Trophoblast cell (in vitro differentiated cells and primary cell): Measurements from ENCODE around the gene SLCO2A1.

ENCODE experiments used
- DNase-seq, 2 donors: peaks; one replicate each; pipeline ENCODE4 v3.0.0-alpha.2; 2016
- H2AFZ ChIP-seq: 2 replicates; pipeline ENCODE4 v1.6.1; 2013; ENCODE audit warnings: low read length, moderate library complexity, mild to moderate bottlenecking; ENCODE audit not compliant: insufficient read depth, poor library complexity
- H2AK5ac ChIP-seq: 2 replicates; pipeline ENCODE4 v1.6.1; 2013; ENCODE audit warnings: mild to moderate bottlenecking, low read length
- H2BK120ac ChIP-seq: 2 replicates; pipeline ENCODE4 v1.6.1; 2013; ENCODE audit warnings: low read length, mild to moderate bottlenecking, moderate library complexity; ENCODE audit not compliant: insufficient read depth, poor library complexity
- H2BK12ac ChIP-seq: 2 replicates; pipeline ENCODE4 v1.6.1; 2013; ENCODE audit warnings: mild to moderate bottlenecking, low read length, moderate library complexity
- H2BK5ac ChIP-seq: 2 replicates; pipeline ENCODE4 v1.6.1; 2013; ENCODE audit warnings: low read length, low read depth, moderate library complexity, mild to moderate bottlenecking; ENCODE audit not compliant: poor library complexity
- H3K14ac ChIP-seq: 2 replicates; pipeline ENCODE4 v1.6.1; 2013; ENCODE audit warnings: mild to moderate bottlenecking, low read length
- H3K18ac ChIP-seq: 2 replicates; pipeline ENCODE4 v1.6.1; 2013; ENCODE audit warnings: mild to moderate bottlenecking, low read length
- H3K23ac ChIP-seq: 2 replicates; pipeline ENCODE4 v1.6.1; 2013; ENCODE audit warnings: low read length
- H3K27ac ChIP-seq: 2 replicates; pipeline ENCODE4 v1.5.1; 2013; ENCODE audit warnings: low read depth, mild to moderate bottlenecking, inconsistent platforms, low read length, moderate library complexity
- H3K27me3 ChIP-seq: 2 replicates; pipeline ENCODE4 v1.6.1; 2013; ENCODE audit warnings: inconsistent platforms, mild to moderate bottlenecking, low read length, moderate library complexity; ENCODE audit not compliant: insufficient read depth
- H3K36me3 ChIP-seq, 2 experiments: 1 replicate in 1 of 2; 2 replicates in 1 of 2; pipeline ENCODE4 v1.6.1; 2013; ENCODE audit warnings: low read length in 2 of 2, mild to moderate bottlenecking in 2 of 2, moderate library complexity in 1 of 2; ENCODE audit not compliant: insufficient read depth in 2 of 2, control insufficient read depth in 1 of 2
- H3K4ac ChIP-seq: 2 replicates; pipeline ENCODE4 v1.6.1; 2013; ENCODE audit warnings: low read depth, mild to moderate bottlenecking, low read length, moderate library complexity
- H3K4me1 ChIP-seq, 2 experiments: 1 replicate in 1 of 2; 2 replicates in 1 of 2; pipeline ENCODE4 v1.6.1; 2013; ENCODE audit warnings: low read length in 2 of 2, mild to moderate bottlenecking in 2 of 2, moderate library complexity in 1 of 2; ENCODE audit not compliant: insufficient read depth in 2 of 2, control insufficient read depth in 1 of 2
- H3K4me2 ChIP-seq: 2 replicates; pipeline ENCODE4 v1.6.1; 2013; ENCODE audit warnings: inconsistent platforms, mild to moderate bottlenecking, low read length, moderate library complexity
- H3K4me3 ChIP-seq: 2 replicates; pipeline ENCODE4 v1.5.1; 2013; ENCODE audit warnings: mild to moderate bottlenecking, low read depth, low read length, inconsistent platforms
- H3K79me1 ChIP-seq: one replicate; pipeline ENCODE4 v1.6.1; 2013; ENCODE audit warnings: low read length
- H3K79me2 ChIP-seq: 2 replicates; pipeline ENCODE4 v1.6.1; 2013; ENCODE audit warnings: low read length, mild to moderate bottlenecking; ENCODE audit not compliant: control insufficient read depth, insufficient read depth, poor library complexity
- H3K9ac ChIP-seq: 2 replicates; pipeline ENCODE4 v1.6.1; 2013; ENCODE audit warnings: mild to moderate bottlenecking, low read length
- H3K9me3 ChIP-seq: 2 replicates; pipeline ENCODE4 v1.6.1; 2013; ENCODE audit warnings: low read depth, mild to moderate bottlenecking, control low read depth, inconsistent platforms, low read length; ENCODE audit not compliant: insufficient read depth
- H4K12ac ChIP-seq: 2 replicates; pipeline ENCODE4 v1.6.1; 2013; ENCODE audit warnings: low read depth, mild to moderate bottlenecking, low read length, moderate library complexity
- H4K8ac ChIP-seq: 2 replicates; pipeline ENCODE4 v1.6.1; 2013; ENCODE audit warnings: low read depth, mild to moderate bottlenecking, low read length, moderate library complexity
- H4K91ac ChIP-seq: one replicate; pipeline ENCODE4 v1.6.1; 2013; ENCODE audit warnings: low read depth, mild to moderate bottlenecking, low read length, moderate library complexity
- whole genome bisulfite sequencing: extraction: QIAGEN DNeasy Blood & Tissue Kit; methylation state at CpG from one replicate; pipeline ENCODE4 v1.1.7; 2013; ENCODE audit warnings: missing lambda C conversion rate; ENCODE audit not compliant: insufficient read length, insufficient coverage; ENCODE audit errors: extremely low coverage; 5-methylcytosine and 5-hydroxymethylcytosine counted together

The SLCO2A1 gene

DNA sequence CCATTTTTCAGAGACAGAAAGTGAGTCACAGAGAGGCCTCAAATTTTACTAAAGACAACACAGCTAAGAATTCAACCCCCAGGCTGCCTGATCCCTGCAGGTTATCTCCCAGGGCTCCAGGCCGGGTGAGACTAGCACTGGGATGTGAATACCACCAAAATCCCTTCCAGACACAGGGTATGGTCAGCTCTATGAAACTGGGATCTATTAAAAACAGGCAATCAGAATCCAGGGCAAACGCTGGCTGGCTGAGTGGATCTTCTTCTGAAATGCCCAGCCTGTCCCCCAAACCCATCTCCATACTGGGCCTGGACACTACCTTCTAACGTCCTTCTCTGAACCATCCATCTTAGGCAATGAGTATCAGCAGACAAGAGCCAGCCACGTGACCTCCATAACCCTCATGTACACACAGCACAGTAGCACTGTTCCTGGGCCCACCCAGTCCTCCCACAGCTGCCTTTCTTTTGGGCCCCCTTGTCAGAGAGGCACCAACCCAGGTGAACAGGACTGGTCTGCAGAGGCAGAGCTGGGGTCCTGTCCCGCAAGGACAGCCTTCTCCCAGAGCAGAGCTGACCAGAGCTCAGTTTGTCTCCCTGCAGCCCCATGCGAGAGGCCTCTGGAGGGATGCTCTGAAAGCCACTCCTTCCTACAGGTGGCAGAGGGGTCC lies 135.9 kb downstream of the SLCO2A1 start:
- H3K9ac ChIP-seq, result no peak overlapping the region
- no peak for DNase-seq
- H3K4ac ChIP-seq, result no peak overlapping the region
- no peak overlapping the region for H3K18ac ChIP-seq
- peaks cover 25% of the 10 kb centered on the region for H3K27me3 ChIP-seq
- H4K8ac ChIP-seq, result no peak overlapping the region
- peaks cover 3 to 9% of the 10 kb centered on the region in 2 experiments for H3K4me1 ChIP-seq
- no peak overlapping the region for H2BK12ac ChIP-seq
- H2BK5ac ChIP-seq, result no peak overlapping the region
- no peak overlapping the region for H3K27ac ChIP-seq
- no peak overlapping the region for H2AFZ ChIP-seq
- no peak overlapping the region for H3K4me2 ChIP-seq
- H3K79me1 ChIP-seq, result no peaks in the 10 kb centered on the region
- H3K9me3 ChIP-seq, result peaks cover 2% of the 10 kb centered on the region
- H3K4me3 ChIP-seq, result no peak overlapping the region
- no peak overlapping the region for H2BK120ac ChIP-seq
- H3K36me3 ChIP-seq, result no peaks in the 10 kb centered on the region
- H3K23ac ChIP-seq, result no peak overlapping the region
- H3K14ac ChIP-seq, result no peak overlapping the region
- no peaks in the 10 kb centered on the region for H3K79me2 ChIP-seq
- H2AK5ac ChIP-seq, result no peak overlapping the region
- no peak overlapping the region for H4K91ac ChIP-seq
- WGBS, result no CpG with 5 or more reads among the region's 6 CpGs
- H4K12ac ChIP-seq, result no peak overlapping the region

DNA sequence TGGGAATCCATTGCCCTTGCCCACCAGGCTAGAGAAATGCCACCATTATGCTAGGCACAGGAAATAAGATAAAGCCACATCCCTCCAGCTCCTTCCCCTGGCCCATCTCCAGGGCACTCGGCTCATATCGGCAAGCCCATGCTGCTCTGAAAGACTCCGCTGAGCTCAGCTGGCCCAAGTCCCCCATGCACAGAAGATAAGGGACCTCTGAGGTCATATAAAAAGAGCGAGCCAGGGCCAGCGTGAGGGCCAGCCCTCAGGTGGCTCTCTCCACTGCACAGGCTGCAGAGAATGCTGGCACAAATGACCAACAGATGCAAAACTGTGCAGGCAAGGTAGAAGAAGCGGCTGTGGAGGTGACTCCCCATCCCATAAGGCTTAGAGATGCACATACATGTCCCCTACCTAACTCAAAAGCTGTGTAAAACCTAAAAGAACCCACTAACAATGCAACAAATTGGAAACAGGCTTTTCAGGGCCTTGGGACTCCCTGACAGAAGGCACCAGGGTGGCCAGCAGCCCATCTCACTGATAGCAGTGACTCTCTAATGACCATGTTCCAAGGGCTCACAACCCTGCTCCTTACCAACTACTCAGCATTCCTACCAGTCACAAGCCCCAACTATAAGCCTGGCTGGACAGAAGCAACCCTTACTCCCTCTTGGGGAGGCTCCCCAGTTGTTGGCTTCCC lies 137.0 kb downstream of the SLCO2A1 start:
- Histone ChIP-seq H3K27ac (no peak overlapping the region), H3K4me2 (no peak overlapping the region), H3K18ac (no peak overlapping the region), H3K79me2 (no peaks in the 10 kb centered on the region), H2AK5ac (no peak overlapping the region), H3K79me1 (no peaks in the 10 kb centered on the region), H3K9ac (no peak overlapping the region), H2BK120ac (no peak overlapping the region), H4K91ac (no peak overlapping the region), H3K14ac (no peak overlapping the region), H3K4me1 (peaks cover 8 to 14% of the 10 kb centered on the region in 2 experiments), H3K4ac (no peak overlapping the region), H4K12ac (no peak overlapping the region), H4K8ac (no peak overlapping the region), H3K36me3 (no peaks in the 10 kb centered on the region), H3K4me3 (no peak overlapping the region), H3K9me3 (peaks cover 4% of the 10 kb centered on the region), H2BK5ac (no peak overlapping the region), H2BK12ac (no peak overlapping the region), H3K23ac (no peak overlapping the region), H3K27me3 (peaks cover 25% of the 10 kb centered on the region), H2AFZ (no peak overlapping the region)
- DNase-seq, result no peak
- WGBS, result no CpG with 5 or more reads among the region's 6 CpGs

DNA sequence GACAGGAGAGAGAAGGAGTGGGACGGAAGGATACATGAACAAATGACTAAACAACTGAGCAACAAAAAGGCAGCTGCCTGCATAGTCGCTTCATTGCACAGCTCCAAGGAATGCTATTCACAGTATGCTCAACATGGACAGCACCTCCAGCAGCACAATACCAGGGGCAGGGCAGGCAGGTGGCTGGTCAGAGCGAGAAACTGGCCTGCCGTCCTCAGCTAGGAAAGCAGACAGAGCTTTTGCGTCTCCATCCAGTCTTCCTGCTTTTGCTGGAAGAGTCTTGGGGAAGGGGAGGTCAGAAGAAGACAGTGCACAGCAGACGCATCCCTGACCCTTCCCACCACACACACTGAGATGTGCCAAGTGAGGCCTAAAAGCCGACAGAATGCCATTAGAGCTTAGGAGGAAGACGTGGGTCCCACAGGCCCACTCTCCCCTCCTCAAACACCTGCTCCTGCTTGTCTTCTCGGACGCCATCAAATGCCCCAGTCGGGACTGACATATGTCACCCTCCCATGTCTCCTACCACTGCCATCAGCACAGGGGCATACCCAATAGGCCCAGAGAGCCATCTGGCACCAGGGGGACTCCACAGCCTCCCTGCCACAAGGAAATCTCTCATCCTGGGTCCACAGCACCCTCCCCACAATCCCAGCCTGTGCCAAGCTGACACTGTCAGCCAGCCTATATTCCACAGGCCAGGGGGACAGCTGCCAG lies 137.9 kb downstream of the SLCO2A1 start:
- no peak overlapping the region for H3K4me2 ChIP-seq
- no peak overlapping the region for H2BK12ac ChIP-seq
- H3K27ac ChIP-seq, result no peak overlapping the region
- H3K14ac ChIP-seq, result no peak overlapping the region
- no peak overlapping the region for H4K8ac ChIP-seq
- no peak overlapping the region for H3K23ac ChIP-seq
- no peak overlapping the region for H2BK5ac ChIP-seq
- no peak overlapping the region for H3K4me3 ChIP-seq
- no peak overlapping the region for H3K4ac ChIP-seq
- H3K4me1 ChIP-seq, result peaks cover 8 to 14% of the 10 kb centered on the region in 2 experiments
- peaks cover 4% of the 10 kb centered on the region for H3K9me3 ChIP-seq
- H3K18ac ChIP-seq, result no peak overlapping the region
- H2AK5ac ChIP-seq, result no peak overlapping the region
- H4K91ac ChIP-seq, result no peak overlapping the region
- WGBS, result no CpG with 5 or more reads among the region's 11 CpGs
- no peak overlapping the region for H3K9ac ChIP-seq
- no peaks in the 10 kb centered on the region for H3K36me3 ChIP-seq
- H3K79me2 ChIP-seq, result no peaks in the 10 kb centered on the region
- H3K27me3 ChIP-seq, result peaks cover 22% of the 10 kb centered on the region
- H2BK120ac ChIP-seq, result no peak overlapping the region
- no peaks in the 10 kb centered on the region for H3K79me1 ChIP-seq
- peak; percentile 73 to 80 for DNase-seq
- H4K12ac ChIP-seq, result no peak overlapping the region
- no peak overlapping the region for H2AFZ ChIP-seq

DNA sequence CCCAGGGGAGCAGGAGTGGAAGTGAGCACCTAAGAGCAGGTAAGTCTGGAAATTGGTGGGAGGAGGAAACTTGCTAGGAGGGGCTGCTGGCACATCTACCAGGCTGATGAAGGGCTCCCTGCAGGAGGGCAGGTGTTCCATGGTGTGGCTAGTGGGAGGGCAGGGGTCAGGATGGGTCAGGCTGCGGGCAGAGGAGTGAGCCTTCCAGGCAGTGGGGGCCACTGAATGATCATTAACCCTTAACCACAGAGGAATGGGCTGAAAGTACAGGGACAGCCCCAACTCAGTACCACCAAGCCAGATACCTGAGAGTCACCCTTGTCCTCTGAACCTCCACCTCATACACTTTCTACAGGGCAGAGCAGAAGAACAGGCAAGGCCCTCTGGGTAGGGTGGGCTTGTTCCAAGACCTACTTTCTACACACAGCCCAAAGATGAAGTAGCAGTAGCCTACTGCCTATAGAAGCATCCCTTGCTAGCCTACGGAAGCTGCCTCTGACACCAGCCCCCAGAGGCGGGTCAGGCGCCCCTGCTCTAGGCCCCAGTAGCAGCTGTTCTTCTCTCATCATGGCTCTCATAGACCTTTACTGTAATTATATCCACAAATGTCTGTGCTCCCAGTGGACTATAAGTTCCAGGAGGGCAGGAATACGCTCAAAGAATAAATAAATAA lies 138.6 kb downstream of the SLCO2A1 start:
- no peaks in the 10 kb centered on the region for H3K79me1 ChIP-seq
- no peak overlapping the region for H4K8ac ChIP-seq
- no peak overlapping the region for H4K91ac ChIP-seq
- no peak for DNase-seq
- H4K12ac ChIP-seq, result no peak overlapping the region
- no peak overlapping the region for H3K4me2 ChIP-seq
- H3K4me1 ChIP-seq, result peaks cover 8 to 13% of the 10 kb centered on the region in 2 experiments
- H2BK5ac ChIP-seq, result no peak overlapping the region
- no peak overlapping the region for H2AK5ac ChIP-seq
- H3K9ac ChIP-seq, result no peak overlapping the region
- H3K27ac ChIP-seq, result no peak overlapping the region
- no peaks in the 10 kb centered on the region for H3K36me3 ChIP-seq
- H3K23ac ChIP-seq, result no peak overlapping the region
- H3K4ac ChIP-seq, result no peak overlapping the region
- no peak overlapping the region for H3K18ac ChIP-seq
- no peak overlapping the region for H2AFZ ChIP-seq
- H3K14ac ChIP-seq, result no peak overlapping the region
- peaks cover 4% of the 10 kb centered on the region for H3K9me3 ChIP-seq
- H3K79me2 ChIP-seq, result no peaks in the 10 kb centered on the region
- no peak overlapping the region for H2BK120ac ChIP-seq
- no CpG with 5 or more reads among the region's 5 CpGs for WGBS
- H2BK12ac ChIP-seq, result no peak overlapping the region
- peaks cover 16% of the 10 kb centered on the region for H3K27me3 ChIP-seq
- peak overlapping the region; percentile 28 for H3K4me3 ChIP-seq
